Epithelial cell of esophagus (primary cell): ENCODE measurements around the gene TLK1.

Experiments used
- DNase-seq: peaks from one replicate; pipeline ENCODE4 v3.0.0; 2010; ENCODE audit warnings: low read depth
- H3K4me3 ChIP-seq: 2 replicates; pipeline ENCODE4 v1.5.1; 2011; ENCODE audit warnings: mild to moderate bottlenecking, low read length, control low read depth
- TF ChIP-seq, protein P1 (sequence below): IDR thresholded peaks from 2 replicates; pipeline ENCODE4 v1.5.1; 2011; ENCODE audit warnings: low read depth, mild to moderate bottlenecking, low read length, control low read depth, inconsistent platforms; ENCODE audit not compliant: insufficient read depth; ENCODE audit errors: missing control alignments

TLK1 gene

DNA sequence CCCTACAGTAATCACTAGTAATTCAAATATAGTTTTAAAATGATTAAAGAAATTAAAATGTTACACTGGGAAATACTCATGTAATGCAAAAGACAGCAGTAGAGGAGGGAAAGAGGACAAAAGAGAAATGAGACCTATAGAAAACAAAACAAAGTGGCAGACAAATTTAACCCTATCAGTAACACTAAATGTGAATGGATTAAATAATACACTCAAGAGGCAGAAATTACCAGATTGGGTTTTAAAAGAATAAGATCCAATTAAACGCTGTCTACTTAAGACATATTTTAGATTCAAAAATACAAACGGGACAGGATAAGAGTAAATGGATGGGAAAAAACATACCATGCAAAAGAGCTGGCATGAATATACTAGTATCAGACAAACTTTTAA lies 17.0 kb downstream of the TLK1 start:
- no peak for DNase-seq
- TF ChIP-seq, protein P1, sequence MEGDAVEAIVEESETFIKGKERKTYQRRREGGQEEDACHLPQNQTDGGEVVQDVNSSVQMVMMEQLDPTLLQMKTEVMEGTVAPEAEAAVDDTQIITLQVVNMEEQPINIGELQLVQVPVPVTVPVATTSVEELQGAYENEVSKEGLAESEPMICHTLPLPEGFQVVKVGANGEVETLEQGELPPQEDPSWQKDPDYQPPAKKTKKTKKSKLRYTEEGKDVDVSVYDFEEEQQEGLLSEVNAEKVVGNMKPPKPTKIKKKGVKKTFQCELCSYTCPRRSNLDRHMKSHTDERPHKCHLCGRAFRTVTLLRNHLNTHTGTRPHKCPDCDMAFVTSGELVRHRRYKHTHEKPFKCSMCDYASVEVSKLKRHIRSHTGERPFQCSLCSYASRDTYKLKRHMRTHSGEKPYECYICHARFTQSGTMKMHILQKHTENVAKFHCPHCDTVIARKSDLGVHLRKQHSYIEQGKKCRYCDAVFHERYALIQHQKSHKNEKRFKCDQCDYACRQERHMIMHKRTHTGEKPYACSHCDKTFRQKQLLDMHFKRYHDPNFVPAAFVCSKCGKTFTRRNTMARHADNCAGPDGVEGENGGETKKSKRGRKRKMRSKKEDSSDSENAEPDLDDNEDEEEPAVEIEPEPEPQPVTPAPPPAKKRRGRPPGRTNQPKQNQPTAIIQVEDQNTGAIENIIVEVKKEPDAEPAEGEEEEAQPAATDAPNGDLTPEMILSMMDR: no peak
- H3K4me3 ChIP-seq: no peak overlapping the region

DNA sequence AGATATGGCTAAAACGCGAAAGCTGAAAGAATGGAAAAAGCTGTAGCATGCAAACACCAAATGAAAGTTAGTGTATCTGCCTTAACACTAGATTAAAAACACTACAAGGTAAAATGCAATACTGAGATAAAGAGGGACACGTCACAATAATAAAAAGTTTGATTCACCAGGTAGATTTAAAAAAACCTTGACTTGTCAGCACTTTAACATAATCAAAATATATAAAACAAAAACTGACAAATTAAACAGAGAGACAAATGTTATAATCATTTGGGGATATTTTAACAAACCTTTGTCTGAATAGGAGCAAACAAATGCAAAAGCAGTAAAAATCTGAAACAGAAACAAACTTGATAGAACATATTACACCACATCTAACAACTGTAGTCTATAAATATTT lies 18.3 kb downstream of the TLK1 start:
- TF ChIP-seq, protein P1: no peak
- DNase-seq: no peak
- no peak overlapping the region for H3K4me3 ChIP-seq

DNA sequence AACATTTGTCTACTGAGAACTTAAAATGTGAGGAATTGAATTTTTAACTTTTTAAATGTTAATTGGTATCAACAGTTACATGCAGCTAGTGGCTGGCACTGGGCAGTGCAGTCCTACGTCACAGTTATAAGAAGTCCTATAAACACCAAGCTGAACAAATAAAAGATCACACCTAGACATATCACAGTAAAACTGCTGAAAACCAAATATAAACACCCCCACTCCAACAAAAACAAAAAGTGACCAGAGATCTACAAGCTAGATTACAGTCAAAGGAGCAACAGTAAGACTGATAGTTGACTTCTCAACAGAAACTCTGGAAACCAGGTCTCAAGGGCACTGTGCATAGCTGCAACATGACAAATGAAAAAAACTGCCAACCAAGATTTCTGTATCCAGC lies 19.4 kb downstream of the TLK1 start:
- no peak for DNase-seq
- TF ChIP-seq, protein P1: no peak
- H3K4me3 ChIP-seq: no peak overlapping the region

DNA sequence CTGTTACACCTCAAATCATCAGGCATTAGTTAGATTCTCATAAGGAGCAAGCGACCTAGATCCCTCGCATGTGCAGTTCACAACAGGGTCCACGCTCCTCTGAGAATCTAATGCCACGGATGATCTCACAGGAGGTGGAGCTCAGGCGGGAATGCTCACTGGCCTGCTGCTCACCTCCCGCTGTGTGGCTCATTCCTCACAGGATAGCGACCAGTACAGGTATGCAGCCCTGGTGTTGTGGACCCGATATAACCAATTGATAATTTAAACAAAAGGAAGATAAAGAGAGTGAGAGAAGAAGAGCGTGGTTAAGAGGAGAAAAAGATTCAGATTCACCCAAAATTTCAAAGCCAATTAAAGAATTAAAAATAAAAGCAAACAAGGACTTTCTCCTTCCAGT lies 20.8 kb downstream of the TLK1 start:
- H3K4me3 ChIP-seq: no peak overlapping the region
- TF ChIP-seq, protein P1: no peak
- no peak for DNase-seq

DNA sequence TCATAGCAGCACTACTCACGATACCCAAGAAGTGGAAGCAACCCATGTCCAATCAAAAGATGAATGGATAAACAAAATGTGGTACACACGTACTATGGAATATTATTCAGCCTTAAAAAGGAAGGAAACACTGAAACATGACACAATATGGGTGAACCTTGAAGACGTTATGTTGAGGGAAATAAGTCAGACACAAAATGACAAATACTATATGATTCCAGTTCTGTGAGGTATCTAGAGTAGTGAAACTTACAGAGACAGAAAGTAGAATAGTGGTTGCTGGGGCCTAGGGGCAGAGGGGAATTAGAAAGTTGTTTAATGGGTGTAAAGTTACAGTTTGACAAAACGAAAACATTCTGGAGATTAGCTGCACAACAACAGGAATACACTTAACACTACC lies 24.7 kb downstream of the TLK1 start:
- TF ChIP-seq, protein P1: no peak
- H3K4me3 ChIP-seq: no peak overlapping the region
- DNase-seq: no peak

DNA sequence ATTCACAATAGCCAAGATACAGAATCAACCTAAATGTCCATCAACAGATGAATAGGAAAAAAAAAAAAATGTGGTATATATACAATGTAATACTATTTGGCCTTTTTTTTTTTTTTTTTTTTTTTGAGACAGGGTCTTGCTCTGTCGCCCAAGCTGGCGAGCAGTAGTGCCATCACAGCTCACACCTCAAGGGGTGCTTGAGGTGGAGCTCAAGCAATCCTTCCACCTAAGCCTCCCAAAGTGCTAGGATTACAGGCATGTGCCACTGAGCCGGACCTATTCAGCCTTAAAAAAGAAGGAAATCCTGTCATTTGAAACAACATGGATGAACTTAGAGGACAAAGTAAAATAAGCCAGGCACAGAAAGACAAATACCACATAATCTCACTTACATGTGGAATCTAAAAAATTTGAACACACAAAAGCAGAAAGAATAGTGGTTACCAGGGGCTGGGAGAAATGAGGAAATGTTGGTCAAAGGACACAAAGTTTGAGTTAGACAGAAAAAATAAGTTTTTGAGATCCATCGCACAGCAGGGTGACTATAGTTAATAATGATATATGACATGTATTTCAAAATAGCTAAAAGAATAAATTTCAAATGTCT lies 26.0 kb downstream of the TLK1 start:
- TF ChIP-seq, protein P1: no peak
- no peak for DNase-seq
- no peak overlapping the region for H3K4me3 ChIP-seq

DNA sequence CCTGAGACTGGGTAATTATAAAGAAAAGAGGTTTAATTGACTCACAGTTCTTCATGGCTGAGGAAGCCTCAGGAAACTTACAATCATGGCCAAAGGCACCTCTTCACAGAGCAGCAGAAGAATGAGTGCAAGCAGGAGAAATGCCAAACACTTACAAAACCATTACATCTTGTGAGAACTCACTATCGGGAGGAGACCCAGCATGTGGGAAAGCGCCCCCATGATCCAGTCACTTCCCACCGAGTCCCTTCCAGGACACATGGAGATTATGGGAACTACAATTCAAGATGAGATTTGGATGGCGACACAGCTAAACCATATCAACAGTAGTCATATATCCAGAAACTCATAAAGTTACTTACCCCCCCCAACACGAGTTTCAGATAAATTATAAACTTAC lies 28.6 kb downstream of the TLK1 start:
- TF ChIP-seq, protein P1: no peak
- DNase-seq: no peak
- no peak overlapping the region for H3K4me3 ChIP-seq
